HG02571 (cell line): ENCODE data around the gene SUN1.
A peak's percentile ranks its signal among the peaks of the same experiment; 100 is the strongest.
"Not testable (repeated sequence)": the region's sequence is repeated elsewhere in the genome, so short reads cannot be mapped to it uniquely, and the experiment has no call there.

Experiments
- ATAC-seq: cut with Tn5 transposase; IDR thresholded peaks from one replicate; pipeline ENCODE4 v1.9.1; 2021; ENCODE audit warnings: mild to moderate bottlenecking, moderate library complexity; ENCODE audit not compliant: unreplicated experiment

The SUN1 gene

GRCh38 chr7:803243-803635 lies 29.0 kb upstream of the SUN1 start:
- no peak for ATAC-seq

- ATAC-seq: not testable (repeated sequence)
Measured at GRCh38 chr7:803796-804195, 28.5 kb upstream of the SUN1 start.

GRCh38 chr7:805261-805660 lies 27.0 kb upstream of the SUN1 start:
- ATAC-seq: no peak

- ATAC-seq: no peak
Measured at GRCh38 chr7:815284-816216, 16.7 kb upstream of the SUN1 start.

GRCh38 chr7:816300-816750 lies 16.0 kb upstream of the SUN1 start:
- peak; percentile 85 for ATAC-seq

- peak; percentile 15 for ATAC-seq
Measured at GRCh38 chr7:816751-817671, 15.3 kb upstream of the SUN1 start.

- ATAC-seq: no peak
Measured at GRCh38 chr7:818031-818699, 14.1 kb upstream of the SUN1 start.

GRCh38 chr7:820341-820740 lies 11.9 kb upstream of the SUN1 start:
- no peak for ATAC-seq

- no peak for ATAC-seq
Measured at GRCh38 chr7:821688-822087, 10.6 kb upstream of the SUN1 start.

GRCh38 chr7:822692-823276 lies 9.5 kb upstream of the SUN1 start:
- ATAC-seq: no peak

GRCh38 chr7:823649-824048 lies 8.6 kb upstream of the SUN1 start:
- ATAC-seq: no peak

GRCh38 chr7:824081-824480 lies 8.2 kb upstream of the SUN1 start:
- no peak for ATAC-seq

GRCh38 chr7:824664-825063 lies 7.6 kb upstream of the SUN1 start:
- no peak for ATAC-seq

GRCh38 chr7:825386-825785 lies 6.9 kb upstream of the SUN1 start:
- no peak for ATAC-seq

- no peak for ATAC-seq
Measured at GRCh38 chr7:826230-826917, 5.9 kb upstream of the SUN1 start.

- no peak for ATAC-seq
Measured at GRCh38 chr7:828793-829561, 3.3 kb upstream of the SUN1 start.

GRCh38 chr7:830069-830468 lies 2.2 kb upstream of the SUN1 start:
- ATAC-seq: no peak

GRCh38 chr7:831596-832166 lies 595 bp upstream of the SUN1 start:
- peak; percentile 49 for ATAC-seq

GRCh38 chr7:832968-833424 lies 720 bp downstream of the SUN1 start:
- ATAC-seq: no peak
